Osteoblast (primary cell): ENCODE measurements around the gene OR52A1. TPM values are rescaled to one million over a fixed set of nuclear protein-coding genes. Genes with fewer than 3 reads are reported as not detected.

ENCODE experiments used
- DNase-seq: peaks from one replicate; pipeline ENCODE4 v3.0.0; 2011; ENCODE audit warnings: low spot score, mixed read lengths; ENCODE audit not compliant: insufficient read length; ENCODE audit errors: missing footprints
- H2AFZ ChIP-seq: 2 replicates; pipeline ENCODE4 v1.6.0; 2011; ENCODE audit warnings: mild to moderate bottlenecking, low read length
- H3K27ac ChIP-seq: 2 replicates; pipeline ENCODE4 v1.5.1; 2011; ENCODE audit warnings: mild to moderate bottlenecking, low read depth, low read length, moderate library complexity
- H3K27me3 ChIP-seq: 2 replicates; pipeline ENCODE4 v1.6.0; 2012; ENCODE audit warnings: mild to moderate bottlenecking, control low read depth, inconsistent platforms, low read length, moderate library complexity; ENCODE audit not compliant: insufficient read depth
- H3K36me3 ChIP-seq: 2 replicates; pipeline ENCODE4 v1.5.1; 2011; ENCODE audit warnings: mild to moderate bottlenecking, low read length, control low read depth, moderate library complexity; ENCODE audit not compliant: insufficient read depth
- H3K4me1 ChIP-seq: 2 replicates; pipeline ENCODE4 v1.5.1; 2011; ENCODE audit warnings: mild to moderate bottlenecking, low read length, control low read depth, moderate library complexity; ENCODE audit not compliant: insufficient read depth
- H3K4me2 ChIP-seq: 2 replicates; pipeline ENCODE4 v1.6.0; 2011; ENCODE audit warnings: mild to moderate bottlenecking, low read length; ENCODE audit not compliant: insufficient read depth
- H3K4me3 ChIP-seq: fragments of 200-600 bp; sonication (generic); 3 replicates; pipeline ENCODE4 v1.5.1; 2012; ENCODE audit warnings: mild to moderate bottlenecking, low read length, inconsistent platforms; ENCODE audit not compliant: insufficient read depth
- H3K79me2 ChIP-seq: 2 replicates; pipeline ENCODE4 v1.6.0; 2012; ENCODE audit warnings: mild to moderate bottlenecking, low read length, control low read depth, inconsistent platforms; ENCODE audit not compliant: insufficient read depth
- H3K9me3 ChIP-seq: 2 replicates; pipeline ENCODE4 v1.5.1; 2011; ENCODE audit warnings: low read depth, low read length, control low read depth
- H4K20me1 ChIP-seq: 2 replicates; pipeline ENCODE4 v1.6.0; 2012; ENCODE audit warnings: mild to moderate bottlenecking, low read length, control low read depth; ENCODE audit not compliant: insufficient read depth
- CTCF ChIP-seq: IDR thresholded peaks from 2 replicates; pipeline ENCODE4 v1.5.1; 2011; ENCODE audit warnings: mild to moderate bottlenecking, low read depth, low read length, moderate library complexity; ENCODE audit errors: extremely low read depth
- total RNA-seq: library from RNA; depleted of rRNA; stranded (reverse); fragments of >200 nt; gene quantifications from 2 replicates; pipeline ENCODE4 v1.2.3, GENCODE V29; 2012

The OR52A1 gene
- total RNA-seq, 1 donor, result not detected

- Histone ChIP-seq H4K20me1 (no peaks in the 10 kb centered on the region), H3K27ac (no peak overlapping the region), H3K36me3 (no peaks in the 10 kb centered on the region), H3K27me3 (no peaks in the 10 kb centered on the region), H3K4me2 (no peak overlapping the region), H3K4me3 (no peak overlapping the region), H3K4me1 (no peaks in the 10 kb centered on the region), H3K9me3 (no peaks in the 10 kb centered on the region), H3K79me2 (no peaks in the 10 kb centered on the region), H2AFZ (no peak overlapping the region)
- no peak for TF ChIP-seq CTCF
- DNase-seq, result no peak
Observed at GRCh38 chr11:5117588-5117987, 37.0 kb downstream of the OR52A1 start.

GRCh38 chr11:5115339-5115738 is 39.2 kb downstream of the OR52A1 start:
- Histone ChIP-seq H3K27ac (no peak overlapping the region), H2AFZ (no peak overlapping the region), H3K4me2 (no peak overlapping the region), H3K79me2 (no peaks in the 10 kb centered on the region), H3K9me3 (no peaks in the 10 kb centered on the region), H3K4me1 (no peaks in the 10 kb centered on the region), H4K20me1 (no peaks in the 10 kb centered on the region), H3K27me3 (no peaks in the 10 kb centered on the region), H3K36me3 (no peaks in the 10 kb centered on the region), H3K4me3 (no peak overlapping the region)
- no peak for TF ChIP-seq CTCF
- no peak for DNase-seq

- Histone ChIP-seq H3K9me3 (no peaks in the 10 kb centered on the region), H3K79me2 (no peaks in the 10 kb centered on the region), H2AFZ (no peak overlapping the region), H4K20me1 (no peaks in the 10 kb centered on the region), H3K4me1 (no peaks in the 10 kb centered on the region), H3K4me3 (no peak overlapping the region), H3K4me2 (no peak overlapping the region), H3K27me3 (no peaks in the 10 kb centered on the region), H3K27ac (no peak overlapping the region), H3K36me3 (no peaks in the 10 kb centered on the region)
- no peak for DNase-seq
- no peak for TF ChIP-seq CTCF
Observed at GRCh38 chr11:5107285-5107684, 47.3 kb downstream of the OR52A1 start.

GRCh38 chr11:5103066-5103465 is 51.5 kb downstream of the OR52A1 start:
- no peak overlapping the region for H3K4me2 ChIP-seq
- no peak overlapping the region for H3K27ac ChIP-seq

More at GRCh38 chr11:5103066-5103465, 51.5 kb downstream of the OR52A1 start:
- Histone ChIP-seq H3K9me3 (no peaks in the 10 kb centered on the region), H3K79me2 (no peaks in the 10 kb centered on the region), H3K27me3 (no peaks in the 10 kb centered on the region), H2AFZ (no peak overlapping the region), H4K20me1 (no peaks in the 10 kb centered on the region), H3K36me3 (no peaks in the 10 kb centered on the region), H3K4me3 (no peak overlapping the region), H3K4me1 (no peaks in the 10 kb centered on the region)
- TF ChIP-seq CTCF, result no peak
- no peak for DNase-seq
